ENCODE measurements around the gene CSF1R. TPM values are rescaled to one million over a fixed set of nuclear protein-coding genes. Genes with fewer than 3 reads are reported as not detected.
A peak's percentile ranks its signal among the peaks of the same experiment; 100 is the strongest.

Gene CSF1R
- total and polyA plus RNA-seq, 2 of the 8 experiments (the other 6 are each of a cell fraction or from before 2014, with no cell fraction given), result 0.12 TPM; not detected in 1

DNA sequence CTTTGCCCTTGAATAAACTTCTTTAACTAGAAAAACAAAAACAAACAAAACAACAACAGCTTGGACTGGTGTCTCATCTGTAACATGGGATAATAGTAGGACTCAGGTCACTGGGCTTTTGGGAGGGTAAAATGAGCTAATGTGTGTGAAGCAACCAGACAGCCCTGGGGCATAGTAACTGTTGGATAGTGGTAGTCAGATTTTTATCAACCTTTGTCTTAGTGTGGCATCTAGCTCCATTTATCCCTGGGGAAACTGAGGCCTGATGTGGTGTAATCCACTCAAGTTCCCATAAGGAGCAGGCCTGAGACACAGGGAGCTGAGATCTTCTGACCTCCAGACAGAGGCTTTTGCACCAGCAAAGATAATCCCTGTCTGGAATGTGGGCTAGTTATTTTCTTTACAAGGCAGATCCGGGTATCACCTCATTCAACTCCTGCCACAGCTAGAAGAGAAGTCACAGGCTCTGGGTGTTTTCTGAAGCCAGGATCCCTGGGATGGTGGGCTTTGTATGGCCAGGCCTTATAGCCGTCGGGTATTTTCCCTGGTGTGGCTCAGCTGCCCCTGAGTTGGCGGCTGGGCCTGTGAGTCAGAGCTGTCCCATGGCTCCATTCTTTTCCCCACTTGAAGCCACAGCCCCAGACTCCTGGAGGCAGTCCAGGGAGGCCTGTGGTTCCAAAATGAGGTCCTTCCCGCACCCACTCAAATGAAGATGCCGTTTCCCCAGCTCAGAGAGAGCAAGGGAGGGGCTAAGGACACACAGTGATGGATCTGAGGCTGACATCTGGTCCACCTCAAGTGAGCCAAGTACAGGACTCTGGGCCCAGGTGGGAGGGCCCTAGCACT is 26.1 kb upstream of the CSF1R start:
- no peaks in the 10 kb centered on the region for H3K9me3 ChIP-seq (ENCODE audit: insufficient read depth in 2 of 2, low read depth in 1 of 2, low read length in 1 of 2)
- no peaks in the 10 kb centered on the region for H3K27me3 ChIP-seq (replicated peaks in 1 of 4; ENCODE audit: control insufficient read depth in 3 of 4, extremely low read depth in 1 of 4, insufficient read depth in 3 of 4, low read length in 3 of 4)
- no peak overlapping the region for H4K91ac ChIP-seq (replicated peaks; ENCODE audit: insufficient read length, low read length)
- DNase-seq (ENCODE audit: low read depth in 1 of 2, low spot score in 2 of 2) (peak in 1 of 2 experiments; percentile 41), FAIRE-seq (no peak)
- no peaks in the 10 kb centered on the region for H3K36me3 ChIP-seq (ENCODE audit: control insufficient read depth in 2 of 4, insufficient read depth in 4 of 4, low read length in 3 of 4)
- H2BK15ac ChIP-seq (ENCODE audit: low read length), result no peak overlapping the region
- H2BK120ac ChIP-seq (replicated peaks; ENCODE audit: low read depth, low read length), result no peak overlapping the region
- no peaks in the 10 kb centered on the region for H3K79me2 ChIP-seq (ENCODE audit: control insufficient read depth in 1 of 2, insufficient read depth in 2 of 2, low read length in 2 of 2)
- H3K4me3 ChIP-seq (ENCODE audit: extremely low read depth in 1 of 4, insufficient read depth in 2 of 4, low read depth in 3 of 4, low read length in 4 of 4), result no peak overlapping the region
- H3K23ac ChIP-seq (ENCODE audit: insufficient read length), result no peak overlapping the region
- H3K14ac ChIP-seq (ENCODE audit: insufficient read length), result no peak overlapping the region
- no peak overlapping the region for H3K9ac ChIP-seq (replicated peaks in 1 of 4; ENCODE audit: extremely low read depth in 1 of 4, low read depth in 3 of 4, low read length in 3 of 4)
- no peak overlapping the region for H3K56ac ChIP-seq (replicated peaks; ENCODE audit: insufficient read length, low read depth, low read length)
- H2BK20ac ChIP-seq (ENCODE audit: low read length), result no peak overlapping the region; the same call in 1 of the 2 replicates
- H3K23me2 ChIP-seq (ENCODE audit: low read depth, low read length), result no peaks in the 10 kb centered on the region
- H3K27ac ChIP-seq (ENCODE audit: low read depth, low read length), result no peak overlapping the region
- H3K4me1 ChIP-seq (replicated peaks in 1 of 4; ENCODE audit: control insufficient read depth in 3 of 4, insufficient read depth in 4 of 4, low read length in 3 of 4), result peaks cover 0 to 10% (median 2%) of the 10 kb centered on the region in 4 experiments; a peak in 3 of 7 replicates
- no peak overlapping the region for H2AFZ ChIP-seq (ENCODE audit: low read length)
- H4K5ac ChIP-seq (ENCODE audit: insufficient read length, low read depth, low read length), result no peak overlapping the region
- no peak overlapping the region for H3K4me2 ChIP-seq (ENCODE audit: insufficient read depth in 1 of 2, low read depth in 2 of 2, low read length in 2 of 2)
- WGBS, 2 experiments (ENCODE audit: extremely low coverage in 1 of 2, insufficient coverage in 1 of 2, insufficient read length in 1 of 2, insufficient replicate concordance in 2 of 2, low coverage in 1 of 2, low lambda C conversion rate in 2 of 2, missing lambda C conversion rate in 1 of 2), result 71% methylated on average over 6 of the region's 6 CpGs; no CpG with 5 or more reads in 1 of the 2 experiments
- no peaks in the 10 kb centered on the region for H4K20me1 ChIP-seq (replicated peaks in 1 of 2; ENCODE audit: control insufficient read depth in 1 of 2, insufficient read depth in 2 of 2, low read length in 2 of 2)
- no peak overlapping the region for H2BK12ac ChIP-seq (ENCODE audit: low read depth, low read length)
- no peak overlapping the region for H3K4ac ChIP-seq (replicated peaks; ENCODE audit: insufficient read length, low read depth, low read length)
- no peak overlapping the region for H3K18ac ChIP-seq (ENCODE audit: extremely low read depth, low read length)
- ChIA-PET POLR2A (ENCODE audit: partially characterized antibody) (interaction anchor here (1.7 kb wide), 1 partner anchor 36 kb away, joined by 3 read pairs; no protein-coding TSS in a partner anchor), CTCF (ENCODE audit: partially characterized antibody) (interaction anchor here (0.6 to 4.6 kb wide), 20 partner anchors 8 to 106 kb away, joined by 3 to 27 read pairs (median 4); no protein-coding TSS in a partner anchor)
- H3K79me1 ChIP-seq (ENCODE audit: low read depth, low read length), result no peaks in the 10 kb centered on the region
- no peak overlapping the region for H4K8ac ChIP-seq (ENCODE audit: extremely low read depth, insufficient read depth, low read length)
- H2BK5ac ChIP-seq (ENCODE audit: low read depth, low read length), result no peak overlapping the region
- H2AK5ac ChIP-seq (ENCODE audit: low read depth, low read length), result no peak overlapping the region
- no peak for TF ChIP-seq ATF2 (IDR thresholded peaks at IDR 0.05; ENCODE audit: low read length)
- TF ChIP-seq SRF (IDR thresholded peaks at IDR 0.05; ENCODE audit: low read depth, low read length), result no peak
- TF ChIP-seq GABPA (IDR thresholded peaks at IDR 0.05; ENCODE audit: borderline replicate concordance, insufficient read depth, low read length), result no peak
- no peak for TF ChIP-seq NRF1 (IDR thresholded peaks at IDR 0.05; ENCODE audit: low read depth, low read length)
- no peak for TF ChIP-seq HDAC2 (IDR thresholded peaks at IDR 0.05; ENCODE audit: borderline replicate concordance in 1 of 2, low read depth in 2 of 2, low read length in 2 of 2)
- no peak for TF ChIP-seq BRCA1 (IDR thresholded peaks at IDR 0.05; ENCODE audit: low read depth, low read length)
- TF ChIP-seq TBP (IDR thresholded peaks at IDR 0.05; ENCODE audit: low read depth, low read length), result no peak
- no peak for TF ChIP-seq KDM5A (IDR thresholded peaks at IDR 0.05; ENCODE audit: low read length)
- TF ChIP-seq ASH2L (IDR thresholded peaks at IDR 0.05; ENCODE audit: low read length), result no peak
- TF ChIP-seq ZNF274 (IDR thresholded peaks at IDR 0.05; ENCODE audit: borderline replicate concordance, extremely low read depth, low read length), result no peak
- no peak for TF ChIP-seq YY1 (IDR thresholded peaks at IDR 0.05; ENCODE audit: low read depth, low read length)
